Left cardiac atrium (tissue), 4 donors: ENCODE data around the gene WDR73. TPM values are rescaled to one million over a fixed set of nuclear protein-coding genes. Genes with fewer than 3 reads are reported as not detected.

ENCODE experiments used
- ATAC-seq, 2 donors: fragments of 200-7000 bp; cut with Tn5 transposase; one replicate each; pipeline ENCODE4 v1.9.1; 2020; ENCODE audit warnings: mild to moderate bottlenecking in 2 of 2, moderate library complexity in 2 of 2
- DNase-seq: peaks from one replicate; pipeline ENCODE4 v3.0.0-alpha.2; 2020
- intact Hi-C, 2 donors: fragments of 100-400 bp; cut with DNase I; formaldehyde crosslinking; loops; one replicate each; pipeline versions ENCODE4 v1.14.1 to v1.15.1; 2022 to 2023
- total RNA-seq, 2 donors: library from RNA; stranded (reverse); fragmentation: NEBNext Ultra II Directional; extraction: Animal tissue kit (Norgen Biotek cat#: 25700); gene quantifications; one replicate each; pipeline ENCODE4 v1.2.1, GENCODE V29; 2021
- donor health status: DM: no; HTN: yes; CAD: no.
- donor health status: DM: no; HTN: yes; CAD: no; lungs with severe emphysema.
- donor health status: DM: yes; HTN: yes; CAD: no.
- donor health status: Dilated cardiomyopathy.

The WDR73 gene
- total RNA-seq, 2 donors from 2014 or later: 13.0 to 14.7 TPM

DNA sequence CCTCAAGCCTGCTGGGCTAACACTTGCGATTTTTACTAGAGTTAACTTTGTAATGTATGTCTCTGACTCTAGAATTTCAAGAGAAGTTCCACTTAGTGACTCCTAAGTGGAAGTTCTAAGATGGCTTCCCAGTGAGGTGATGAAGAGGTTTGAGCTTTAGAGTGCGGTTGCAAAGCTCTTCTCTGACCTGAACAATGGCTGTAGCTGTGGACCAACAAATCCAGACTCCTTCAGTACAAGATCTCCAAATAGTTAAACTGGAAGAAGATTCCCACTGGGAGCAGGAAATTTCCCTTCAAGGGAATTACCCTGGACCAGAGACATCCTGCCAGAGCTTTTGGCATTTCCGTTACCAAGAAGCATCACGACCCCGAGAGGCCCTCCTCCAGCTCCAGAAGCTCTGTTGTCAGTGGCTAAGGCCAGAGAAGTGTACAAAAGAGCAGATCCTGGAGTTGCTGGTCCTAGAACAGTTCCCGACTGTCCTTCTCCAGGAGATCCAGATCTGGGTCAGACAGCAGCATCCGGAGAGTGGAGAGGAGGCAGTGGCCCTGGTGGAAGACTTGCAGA is 22.3 kb downstream of the WDR73 start:
- ATAC-seq (no peak), DNase-seq (no peak)
- intact Hi-C loops: no loop called here

GRCh38 chr15:84629033-84629432 is 25.1 kb downstream of the WDR73 start:
- intact Hi-C loops: no loop called here
- no peak for DNase-seq
- ATAC-seq: no peak

DNA sequence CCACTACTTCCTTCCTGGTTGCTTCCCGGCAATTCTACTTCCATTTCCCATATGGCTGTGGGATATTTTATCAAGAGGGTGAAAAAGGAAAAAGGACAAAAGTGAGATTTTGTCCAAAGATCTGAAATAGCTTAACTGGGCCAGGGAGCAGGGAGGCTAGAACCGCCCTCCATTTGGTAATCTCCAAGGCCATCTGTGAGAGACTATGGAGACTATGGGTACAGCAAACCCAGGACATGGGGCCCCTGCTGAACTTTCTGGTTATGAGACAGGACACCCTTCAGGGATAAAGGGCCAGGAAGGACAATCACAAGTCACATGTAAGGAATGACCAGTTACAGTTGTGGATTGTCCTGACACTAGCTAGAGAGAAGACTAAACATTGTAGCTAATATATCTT is 29.0 kb downstream of the WDR73 start:
- intact Hi-C loops: no loop called here
- DNase-seq (no peak), ATAC-seq (no peak)

GRCh38 chr15:84624359-84624758 is 29.7 kb downstream of the WDR73 start:
- intact Hi-C loops: no loop called here
- DNase-seq (no peak), ATAC-seq (no peak)

GRCh38 chr15:84621358-84621979 is 32.6 kb downstream of the WDR73 start:
- intact Hi-C loops: no loop called here
- no peak for DNase-seq

DNA sequence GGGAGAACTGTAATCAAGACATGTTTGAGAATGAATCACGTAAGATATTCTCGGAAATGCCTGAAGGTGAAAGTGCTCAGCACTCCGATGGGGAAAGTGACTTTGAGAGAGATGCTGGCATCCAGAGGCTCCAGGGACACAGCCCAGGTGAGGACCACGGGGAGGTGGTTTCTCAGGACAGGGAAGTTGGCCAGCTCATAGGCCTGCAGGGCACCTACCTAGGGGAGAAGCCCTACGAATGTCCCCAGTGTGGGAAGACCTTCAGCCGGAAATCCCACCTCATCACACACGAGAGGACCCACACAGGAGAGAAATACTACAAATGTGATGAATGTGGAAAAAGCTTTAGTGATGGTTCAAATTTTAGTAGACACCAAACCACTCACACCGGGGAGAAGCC is 33.5 kb downstream of the WDR73 start:
- intact Hi-C loops: no loop called here
- DNase-seq: no peak
- no peak for ATAC-seq

More at GRCh38 chr15:84621358-84621979, 32.6 kb downstream of the WDR73 start:
- ATAC-seq: no peak

DNA sequence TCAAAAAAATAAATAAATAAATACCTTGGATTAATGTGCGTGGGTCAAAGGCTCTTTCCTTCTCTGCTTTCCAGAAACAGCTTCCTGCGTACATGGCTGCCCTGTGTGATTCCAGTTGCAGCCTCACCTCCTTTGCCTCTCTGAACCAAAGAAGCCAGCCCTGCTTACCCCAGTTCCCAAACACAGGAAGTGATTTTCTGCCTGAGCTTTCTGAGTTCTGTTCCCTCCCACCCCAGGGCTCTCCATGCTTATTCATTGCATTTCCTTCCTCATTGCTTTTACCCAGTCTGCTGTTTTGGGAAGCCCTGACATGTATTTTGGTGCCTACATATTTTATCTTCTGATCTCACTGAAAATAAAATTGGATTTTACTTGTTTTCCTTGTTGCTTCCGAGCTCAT is 37.8 kb downstream of the WDR73 start:
- DNase-seq: no peak
- intact Hi-C loops: no loop called here
- peak in 1 of 2 donors; percentile 54 for ATAC-seq

DNA sequence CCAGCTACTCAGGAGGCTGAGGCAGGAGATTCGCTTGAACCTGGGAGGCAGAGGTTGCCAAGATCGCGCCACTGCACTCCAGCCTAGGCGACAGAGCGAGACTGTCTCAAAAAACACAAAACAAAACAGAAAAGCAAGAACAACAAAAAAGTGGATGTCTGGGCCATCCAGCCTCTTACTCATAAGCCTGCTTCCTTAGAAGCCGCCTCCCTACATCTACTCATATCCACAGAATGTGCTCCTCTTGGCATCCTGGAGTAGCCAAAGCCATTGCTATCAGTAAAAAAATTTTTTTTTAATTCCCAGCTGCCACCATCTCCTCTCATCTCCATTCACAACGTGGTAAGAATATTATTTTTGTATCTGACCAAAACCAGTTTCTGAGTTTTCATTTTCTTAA is 42.5 kb downstream of the WDR73 start:
- ATAC-seq (no peak), DNase-seq (no peak)
- intact Hi-C loops: no loop called here

DNA sequence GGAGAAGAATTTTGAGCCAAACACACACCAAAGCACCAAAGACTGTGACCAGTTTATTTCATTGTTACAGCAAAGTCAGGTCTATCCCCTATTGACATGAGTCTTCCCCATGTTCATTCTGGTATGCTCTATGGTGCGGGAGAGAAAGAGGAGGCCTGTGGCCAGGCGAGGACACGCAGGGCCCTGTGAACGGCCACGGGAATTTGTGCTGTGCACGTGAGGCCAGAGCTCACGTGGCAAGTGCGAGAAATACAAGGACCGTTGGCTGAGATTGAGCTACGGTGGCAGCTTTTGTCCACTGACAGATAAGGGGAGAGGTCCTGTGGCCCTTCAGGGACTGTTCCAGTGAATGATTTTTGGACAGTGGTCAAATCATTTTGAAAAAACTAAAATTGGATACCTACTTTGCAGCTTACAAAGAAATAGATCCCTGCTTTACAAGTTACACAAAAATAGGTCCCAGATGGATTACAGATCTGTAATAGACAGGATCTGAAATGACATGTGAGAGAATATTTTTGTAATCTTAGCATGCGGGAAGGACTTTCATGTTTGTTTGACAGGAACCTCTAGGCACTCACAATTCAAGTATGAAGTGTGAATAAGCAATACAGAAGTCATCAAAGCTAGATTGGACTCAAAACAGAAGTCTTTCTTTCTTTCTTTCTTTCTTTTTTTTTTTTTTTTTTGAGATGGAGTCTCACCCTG is 44.1 kb downstream of the WDR73 start:
- DNase-seq (no peak), ATAC-seq (peak; percentile 56 to 76)
- intact Hi-C loops: no loop called here

GRCh38 chr15:84608707-84609284 is 45.3 kb downstream of the WDR73 start:
- no peak for ATAC-seq
- no peak for DNase-seq
- intact Hi-C loops: no loop called here

GRCh38 chr15:84606653-84607120 is 47.4 kb downstream of the WDR73 start:
- DNase-seq (no peak), ATAC-seq (no peak)
- intact Hi-C loops: no loop called here

GRCh38 chr15:84605554-84605882 is 48.6 kb downstream of the WDR73 start:
- no peak for ATAC-seq
- intact Hi-C loops: no loop called here
- no peak for DNase-seq

DNA sequence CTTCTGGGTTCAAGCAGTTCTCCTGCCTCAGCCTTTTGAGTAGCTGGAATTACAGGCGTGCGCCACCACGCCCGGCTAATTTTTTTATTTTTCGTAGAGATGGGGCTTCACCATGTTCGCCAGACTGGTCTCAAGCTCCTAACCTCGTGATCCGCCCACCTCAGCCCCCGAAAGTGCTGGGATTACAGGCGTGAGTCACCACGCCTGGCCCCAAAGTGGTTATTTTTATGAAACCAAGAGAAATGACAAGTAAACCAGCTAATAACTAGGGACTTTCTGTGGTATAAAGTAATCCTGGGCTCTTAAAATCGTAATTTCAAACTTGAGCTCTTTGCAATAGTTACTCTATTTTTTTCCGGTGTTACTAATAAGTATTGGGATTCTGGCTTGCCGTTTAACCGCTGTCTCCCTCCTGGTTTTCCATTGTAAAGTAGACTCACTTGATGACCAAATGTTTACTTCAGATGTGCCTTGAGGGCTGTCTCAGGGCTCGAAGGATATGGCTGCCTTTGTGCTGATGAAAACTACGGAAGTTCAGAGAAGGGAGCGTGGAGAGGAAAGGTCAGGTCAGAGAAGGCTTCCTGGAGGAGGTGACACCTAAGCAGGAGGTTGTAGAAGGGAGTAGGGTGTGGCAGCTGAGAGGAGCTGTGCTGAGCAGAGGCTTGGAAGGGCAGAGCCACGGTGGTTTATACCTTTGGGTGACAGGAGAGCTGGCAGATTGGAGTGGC is 49.1 kb downstream of the WDR73 start:
- intact Hi-C loops: loop anchor here (5.0 kb wide), 2 partner anchors 47 to 52 kb away; partner anchors contain the start of genes NMB (in 1 of the 2) and WDR73 (in 1 of the 2)
- no peak for DNase-seq
- ATAC-seq: no peak

DNA sequence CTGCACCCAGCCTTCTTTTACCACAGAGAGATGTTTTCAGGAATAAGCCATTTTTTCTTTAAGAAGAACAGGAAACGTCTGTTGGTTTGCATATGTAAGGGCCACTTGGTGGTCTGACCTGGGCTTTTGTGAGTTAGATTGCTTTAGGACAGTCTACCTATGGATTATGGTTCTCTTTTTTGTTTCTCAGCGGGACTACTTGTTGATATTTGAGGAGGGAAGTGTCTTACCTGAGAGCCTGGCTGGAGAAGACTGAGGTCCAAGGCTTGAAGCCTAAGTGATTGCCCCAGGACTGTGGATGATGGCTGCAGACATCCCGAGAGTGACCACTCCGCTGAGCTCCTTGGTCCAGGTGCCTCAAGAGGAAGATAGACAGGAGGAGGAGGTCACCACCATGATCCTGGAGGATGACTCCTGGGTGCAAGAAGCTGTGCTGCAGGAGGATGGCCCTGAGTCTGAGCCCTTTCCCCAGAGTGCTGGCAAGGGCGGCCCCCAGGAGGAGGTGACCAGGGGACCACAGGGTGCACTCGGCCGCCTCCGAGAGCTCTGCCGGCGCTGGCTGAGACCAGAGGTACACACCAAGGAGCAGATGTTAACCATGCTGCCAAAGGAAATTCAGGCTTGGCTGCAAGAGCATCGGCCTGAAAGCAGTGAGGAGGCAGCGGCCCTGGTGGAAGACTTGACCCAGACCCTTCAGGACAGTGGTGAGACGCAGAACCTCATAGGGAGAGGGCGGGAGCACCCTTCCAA is 50.3 kb downstream of the WDR73 start:
- no peak for DNase-seq
- intact Hi-C loops: loop anchor here (5.0 kb wide), 2 partner anchors 48 to 53 kb away; partner anchors contain the start of genes NMB (in 1 of the 2) and WDR73 (in 1 of the 2)
- ATAC-seq: no peak

DNA sequence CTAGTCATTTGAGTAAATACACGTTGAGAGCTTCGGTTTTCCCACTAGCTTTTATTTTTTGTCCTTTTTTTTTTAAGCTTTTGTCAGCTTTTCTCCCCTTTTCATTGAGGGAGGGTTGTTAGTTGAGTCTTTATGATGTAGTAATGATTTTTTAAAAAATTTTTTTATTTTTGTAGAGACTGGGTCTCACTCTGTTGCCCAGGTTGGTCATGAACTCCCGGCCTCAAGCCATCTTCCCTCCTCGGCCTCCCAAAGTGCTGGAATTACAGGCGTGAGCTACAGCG is 52.6 kb downstream of the WDR73 start:
- intact Hi-C loops: loop anchor here (5.0 kb wide), 2 partner anchors 51 to 56 kb away; partner anchors contain the start of genes NMB (in 1 of the 2) and WDR73 (in 1 of the 2)
- DNase-seq (no peak), ATAC-seq (no peak)

DNA sequence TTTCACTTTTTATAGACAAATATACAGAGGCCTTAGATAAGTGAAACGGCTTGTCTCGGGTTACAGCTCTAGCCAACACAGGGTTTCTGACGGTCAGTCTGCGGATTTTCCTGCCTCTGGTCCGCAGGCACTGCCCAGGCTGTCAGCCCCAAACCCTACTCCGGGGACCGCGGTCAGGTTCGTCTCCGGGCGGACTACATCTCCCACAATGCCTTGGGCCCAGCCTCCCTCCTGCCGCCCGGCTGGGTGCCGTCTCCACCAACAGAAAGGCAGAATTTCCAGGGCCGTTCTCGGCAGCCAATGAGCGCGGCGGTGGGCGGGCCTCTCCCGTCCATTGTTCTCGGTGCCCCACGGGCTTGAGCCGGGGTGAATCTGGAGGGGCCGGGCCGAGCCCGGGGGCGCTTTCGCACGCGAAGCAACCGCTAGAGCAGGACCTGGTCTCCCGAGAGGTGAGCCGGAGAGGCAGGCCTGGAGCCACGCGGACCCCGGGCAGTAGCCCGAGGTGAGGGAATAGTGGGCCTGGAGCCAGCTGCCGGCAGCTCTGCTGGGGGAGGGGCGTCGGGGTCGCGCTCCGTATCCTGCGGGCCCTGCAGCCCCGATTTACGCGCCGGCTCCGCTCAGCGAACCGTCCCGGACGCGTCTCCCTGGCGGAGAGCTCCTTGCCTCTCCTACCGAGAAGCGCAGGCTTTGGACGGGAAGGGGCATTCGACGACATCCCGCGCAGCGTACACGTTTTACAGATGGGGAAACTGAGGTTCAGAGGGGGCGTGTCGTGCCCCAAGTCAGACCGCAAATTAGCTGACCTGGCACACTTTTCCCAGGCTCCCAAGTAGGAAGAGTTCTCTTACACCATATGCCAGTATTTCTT is 53.2 kb downstream of the WDR73 start, which contains the start of gene ZSCAN2:
ZSCAN2 (plus strand) TSS at position 323 of the 868 bp plus-strand sequence. CDS start 2,919 bp downstream, outside the sequence.
- ATAC-seq: peak; percentile 99
- peak; percentile 97 for DNase-seq
- intact Hi-C loops: loop anchor here (5.0 kb wide), 2 partner anchors 51 to 56 kb away; partner anchors contain the start of genes NMB (in 1 of the 2) and WDR73 (in 1 of the 2)

DNA sequence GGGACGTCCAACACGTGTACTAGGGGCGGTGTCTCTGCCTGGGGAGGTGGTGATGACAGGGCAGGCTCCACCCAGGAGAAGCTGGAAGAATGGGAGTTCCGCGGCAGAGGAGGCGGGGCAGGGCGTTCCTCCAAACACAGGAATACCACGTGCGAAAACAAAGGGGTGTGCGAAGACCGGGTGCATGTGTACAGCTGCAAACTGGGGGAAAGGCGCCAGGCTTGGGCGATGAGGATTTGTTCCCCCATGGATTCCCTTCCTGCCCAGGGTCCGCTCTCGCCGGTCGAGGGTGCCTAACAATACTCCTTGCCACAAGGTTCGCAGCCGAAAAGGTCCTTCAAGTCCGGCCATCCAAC is 53.8 kb downstream of the WDR73 start:
- intact Hi-C loops: loop anchor here (5.0 kb wide), 2 partner anchors 52 to 57 kb away; partner anchors contain the start of genes NMB (in 1 of the 2) and WDR73 (in 1 of the 2)
- ATAC-seq (peak; percentile 86 to 92), DNase-seq (peak; percentile 93)

DNA sequence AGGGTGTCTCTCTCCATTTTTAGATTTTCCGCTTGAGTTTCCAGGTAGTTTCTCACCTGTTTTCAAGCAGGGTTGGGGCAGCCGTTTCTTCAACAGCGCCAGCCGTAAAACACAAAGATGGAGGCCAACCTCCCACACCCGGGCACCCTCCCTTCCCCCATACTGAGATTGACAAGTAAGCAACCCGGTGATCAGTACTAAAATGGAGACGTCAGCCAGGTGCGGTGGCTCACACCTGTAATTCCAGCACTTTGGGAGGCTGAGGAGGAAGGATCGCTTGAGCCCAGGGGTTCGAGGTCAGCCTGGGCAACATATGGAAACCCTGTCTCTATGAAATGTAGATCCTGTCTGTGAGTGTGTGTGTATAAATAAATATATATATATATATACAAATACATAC is 54.2 kb downstream of the WDR73 start:
- DNase-seq: no peak
- intact Hi-C loops: loop anchor here (5.0 to 10.0 kb wide), 7 partner anchors 52 to 445 kb away; partner anchors contain the start of genes NMB (in 1 of the 2) and WDR73 (in 1 of the 2)
- no peak for ATAC-seq
